ENCODE measurements around the gene MEGF6. TPM values are rescaled to one million over a fixed set of nuclear protein-coding genes. Genes with fewer than 3 reads are reported as not detected.

MEGF6 gene
- polyA plus RNA-seq, 3 donors: 6.4 to 8.1 (median 7.0) TPM

- DNase-seq (ENCODE audit: low read depth in 3 of 3, low spot score in 2 of 3): no peak
Measured at GRCh38 chr1:3497521-3497920, 113.8 kb downstream of the MEGF6 start.

- DNase-seq (ENCODE audit: low read depth in 3 of 3, low spot score in 2 of 3): no peak
Measured at GRCh38 chr1:3496916-3497315, 114.4 kb downstream of the MEGF6 start.

GRCh38 chr1:3495776-3496745 is 115.2 kb downstream of the MEGF6 start:
- no peak for DNase-seq (ENCODE audit: low read depth in 3 of 3, low spot score in 2 of 3)

DNA sequence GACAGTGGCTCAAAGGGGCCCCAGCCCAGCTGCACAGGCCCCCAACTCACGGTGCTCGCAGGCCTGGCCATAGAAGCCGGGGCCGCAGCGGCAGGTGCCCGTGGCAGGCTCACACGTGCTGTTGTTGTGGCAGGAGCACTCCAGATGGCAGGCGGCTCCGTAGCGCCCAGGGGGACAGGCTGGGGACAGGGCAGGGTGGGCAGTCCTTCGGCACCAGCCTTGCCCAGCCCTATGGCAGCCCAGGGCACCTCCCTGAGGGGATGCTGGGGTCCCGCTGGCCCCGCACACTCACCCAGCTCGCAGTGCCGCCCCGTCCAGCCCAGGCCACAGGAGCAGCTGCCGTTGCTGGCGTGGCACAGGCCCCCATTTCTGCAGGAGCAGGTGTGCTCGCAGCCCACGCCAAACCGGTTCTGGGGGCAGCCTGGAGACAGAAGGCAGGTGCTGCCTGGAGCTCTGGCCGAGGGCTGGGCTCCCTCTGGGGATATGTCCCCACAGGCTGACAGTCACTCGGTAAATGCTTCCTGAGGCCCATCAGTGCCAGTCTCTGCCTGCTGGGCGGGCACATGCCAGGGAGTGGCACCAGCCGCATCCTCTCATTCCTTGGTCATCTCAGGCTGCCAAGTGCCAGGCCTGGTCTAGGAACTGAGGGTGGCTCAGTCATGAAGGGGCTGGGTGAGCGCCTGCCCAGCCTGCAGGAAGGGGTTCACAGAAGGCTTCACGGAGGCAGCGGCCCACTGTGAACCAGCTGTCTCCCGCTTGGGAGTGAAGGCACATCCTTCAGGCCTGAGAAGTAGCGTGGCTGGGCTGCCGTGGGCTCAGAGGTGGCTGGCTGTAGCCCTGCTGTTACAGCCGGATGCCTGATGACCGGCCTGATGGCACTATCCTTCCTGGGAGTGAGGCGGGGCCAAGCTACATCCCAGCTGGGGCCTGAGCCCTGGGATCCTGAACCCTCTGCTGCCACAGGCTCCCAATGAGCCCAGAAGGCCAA is 116.7 kb downstream of the MEGF6 start:
- no peak for DNase-seq (ENCODE audit: low read depth in 3 of 3, low spot score in 2 of 3)

GRCh38 chr1:3492545-3493246 is 118.6 kb downstream of the MEGF6 start:
- DNase-seq (ENCODE audit: low read depth in 3 of 3, low spot score in 2 of 3): no peak

DNA sequence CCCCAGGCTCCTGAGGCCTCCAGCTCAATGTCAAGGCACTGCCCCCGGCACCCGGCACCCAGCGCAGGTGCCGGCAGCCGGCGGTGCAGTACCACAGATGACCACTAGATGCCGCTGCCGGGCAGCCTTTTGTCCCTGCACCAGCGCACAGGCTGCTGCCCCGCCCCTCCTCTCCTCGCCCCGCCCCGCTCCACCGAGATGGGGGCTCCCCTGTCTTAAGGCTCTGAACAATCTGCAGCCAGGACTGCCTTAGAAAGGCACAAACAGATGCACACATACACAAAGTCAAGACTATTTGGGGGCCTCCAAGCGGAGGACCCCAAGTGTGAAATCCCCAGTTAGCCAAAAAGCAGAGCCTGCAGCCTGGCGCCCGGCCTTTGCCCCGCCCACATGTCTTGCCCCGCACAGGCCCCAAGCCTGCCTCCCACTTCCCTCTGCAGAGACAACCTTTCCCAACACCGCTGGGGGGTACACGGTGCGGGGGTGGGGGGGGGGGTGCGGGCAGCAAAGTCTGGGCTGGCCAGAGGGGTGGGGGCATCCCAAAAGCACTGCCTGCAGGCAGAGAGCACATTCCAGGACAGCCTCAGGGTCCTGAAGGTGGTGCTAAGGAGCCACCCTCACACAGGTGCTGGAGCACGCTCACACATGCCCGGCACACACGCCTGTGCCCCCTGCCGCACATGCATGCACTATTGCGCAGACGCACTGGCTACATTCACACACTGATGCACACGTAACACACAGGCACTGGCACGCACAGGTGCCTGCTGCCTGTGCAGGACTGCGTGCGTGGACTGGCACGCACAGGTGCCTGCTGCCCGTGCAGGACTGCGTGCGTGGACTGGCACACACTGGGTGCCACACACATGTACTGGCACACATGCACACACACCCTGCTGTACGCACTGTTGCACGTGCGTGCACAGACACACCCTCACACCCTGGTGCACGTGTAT is 119.7 kb downstream of the MEGF6 start:
- DNase-seq (ENCODE audit: low read depth in 3 of 3, low spot score in 2 of 3): no peak

DNA sequence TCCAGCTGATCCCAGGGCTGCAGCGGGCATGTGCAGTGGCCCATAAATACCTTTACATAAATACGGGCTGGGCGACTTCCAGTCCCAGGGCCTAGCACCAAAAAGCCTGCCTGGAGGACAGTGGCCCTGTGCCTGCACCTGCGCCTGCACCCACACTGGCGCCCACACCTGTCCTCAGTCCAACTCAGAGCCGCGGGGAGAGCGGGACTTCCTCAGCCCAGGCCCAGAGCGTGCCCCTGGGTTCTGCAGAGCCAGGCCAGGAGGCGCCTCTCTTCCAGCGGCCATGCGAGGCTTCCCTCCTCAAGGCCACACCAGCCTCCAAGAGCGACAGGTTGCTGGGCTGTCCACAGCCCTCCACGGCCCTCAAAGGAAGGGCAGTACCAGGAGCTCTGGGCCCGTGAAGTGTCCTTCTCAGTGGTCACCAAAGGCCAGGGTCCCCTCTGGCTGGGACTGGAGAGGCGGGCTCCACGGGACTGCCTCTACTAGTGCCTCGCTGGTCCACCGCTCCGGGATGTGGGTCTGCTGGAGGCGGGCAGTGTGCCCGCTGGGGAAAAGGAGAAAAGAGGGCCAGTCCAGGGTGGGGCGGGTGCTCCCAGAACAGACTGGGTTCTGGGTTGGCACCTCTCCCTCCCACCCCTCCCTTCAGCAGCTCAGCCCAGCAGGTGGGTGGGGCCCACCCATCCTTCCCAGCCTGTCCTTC is 121.1 kb downstream of the MEGF6 start:
- DNase-seq (ENCODE audit: low read depth in 3 of 3, low spot score in 2 of 3): no peak

GRCh38 chr1:3488432-3488831 is 122.9 kb downstream of the MEGF6 start:
- no peak for DNase-seq (ENCODE audit: low read depth in 3 of 3, low spot score in 2 of 3)

DNA sequence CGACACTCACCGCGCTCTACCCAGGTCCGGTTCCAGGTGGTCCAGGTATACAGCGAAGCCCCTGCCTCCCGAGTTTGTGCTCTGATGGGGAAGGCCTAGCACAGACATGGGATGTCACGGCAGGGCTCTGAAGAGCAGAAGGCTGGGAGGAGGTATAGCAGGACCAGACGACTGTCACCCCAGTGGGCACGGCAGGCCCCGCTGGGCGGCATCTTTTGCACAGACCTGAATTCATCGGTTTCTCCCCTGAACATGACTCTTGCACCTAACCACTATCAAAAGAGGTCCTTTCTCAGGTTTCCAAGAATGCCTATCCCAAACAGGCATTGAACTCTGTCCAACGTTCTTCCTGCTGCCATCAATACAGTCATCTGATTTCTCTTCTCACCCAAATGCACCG is 126.3 kb downstream of the MEGF6 start:
- DNase-seq (ENCODE audit: low read depth in 3 of 3, low spot score in 2 of 3): no peak

DNA sequence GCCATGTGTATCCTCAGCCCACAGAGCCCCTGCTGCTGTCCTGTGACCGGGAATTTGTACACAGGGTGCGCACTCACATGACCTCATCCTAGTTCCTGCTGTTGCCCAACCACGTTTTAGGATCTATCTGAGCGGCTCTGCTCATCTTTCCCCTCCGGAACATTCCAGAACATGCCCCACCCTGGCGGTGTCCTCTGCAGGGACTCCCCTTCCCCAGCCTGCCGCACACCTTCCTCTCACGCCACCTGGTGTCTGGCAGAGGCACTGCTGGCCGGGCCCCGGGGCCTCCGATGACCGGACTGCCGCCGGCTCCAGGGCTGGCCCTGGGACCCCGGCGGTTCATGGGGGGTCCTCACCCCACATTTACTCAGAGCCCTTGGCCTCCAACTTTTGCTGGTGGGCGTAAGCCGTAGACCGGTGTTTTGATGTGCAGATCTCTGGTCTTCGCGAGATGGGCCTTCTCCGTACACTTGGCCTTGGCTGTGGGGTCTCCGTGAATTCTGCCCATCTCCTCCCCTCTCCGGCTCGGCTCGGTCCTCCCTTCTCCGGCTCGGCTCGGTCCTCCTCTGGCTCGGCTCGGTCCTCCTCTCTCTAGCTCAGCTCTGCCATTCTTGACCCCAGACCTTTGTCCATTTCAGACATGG is 127.4 kb downstream of the MEGF6 start:
- no peak for DNase-seq (ENCODE audit: low read depth in 3 of 3, low spot score in 2 of 3)

- DNase-seq (ENCODE audit: low read depth in 3 of 3, low spot score in 2 of 3): no peak
Measured at GRCh38 chr1:3483380-3483779, 127.9 kb downstream of the MEGF6 start.

DNA sequence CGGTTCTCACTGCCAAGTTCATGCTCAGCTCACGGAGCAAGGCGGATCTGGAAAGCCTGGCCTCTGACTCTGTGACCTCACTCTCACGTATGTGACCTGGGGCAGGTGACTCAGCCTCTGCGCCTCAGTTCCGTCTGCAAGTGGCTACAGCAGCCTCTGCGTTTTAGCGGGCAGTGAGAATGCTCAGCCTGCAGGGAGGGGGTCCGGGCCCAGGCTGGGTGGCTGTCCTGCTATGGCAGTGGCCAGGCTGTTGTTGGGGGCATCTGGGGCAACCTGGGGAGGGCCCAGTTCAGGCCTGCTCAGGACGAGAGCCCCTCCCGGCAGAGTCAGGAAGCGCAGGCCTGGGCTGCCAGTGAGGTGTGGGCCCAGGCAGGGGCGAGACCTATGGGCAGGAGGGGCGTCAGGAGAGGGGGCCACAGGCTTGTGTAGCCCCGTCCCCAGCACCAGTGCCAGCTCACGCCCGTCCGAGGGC is 128.9 kb downstream of the MEGF6 start:
- DNase-seq (ENCODE audit: low read depth in 3 of 3, low spot score in 2 of 3): no peak

GRCh38 chr1:3481836-3482375 is 129.4 kb downstream of the MEGF6 start:
- DNase-seq (ENCODE audit: low read depth in 3 of 3, low spot score in 2 of 3): no peak

GRCh38 chr1:3481046-3481445 is 130.3 kb downstream of the MEGF6 start:
- DNase-seq (ENCODE audit: low read depth in 3 of 3, low spot score in 2 of 3): no peak

GRCh38 chr1:3480369-3480719 is 131.0 kb downstream of the MEGF6 start:
- no peak for DNase-seq (ENCODE audit: low read depth in 3 of 3, low spot score in 2 of 3)

DNA sequence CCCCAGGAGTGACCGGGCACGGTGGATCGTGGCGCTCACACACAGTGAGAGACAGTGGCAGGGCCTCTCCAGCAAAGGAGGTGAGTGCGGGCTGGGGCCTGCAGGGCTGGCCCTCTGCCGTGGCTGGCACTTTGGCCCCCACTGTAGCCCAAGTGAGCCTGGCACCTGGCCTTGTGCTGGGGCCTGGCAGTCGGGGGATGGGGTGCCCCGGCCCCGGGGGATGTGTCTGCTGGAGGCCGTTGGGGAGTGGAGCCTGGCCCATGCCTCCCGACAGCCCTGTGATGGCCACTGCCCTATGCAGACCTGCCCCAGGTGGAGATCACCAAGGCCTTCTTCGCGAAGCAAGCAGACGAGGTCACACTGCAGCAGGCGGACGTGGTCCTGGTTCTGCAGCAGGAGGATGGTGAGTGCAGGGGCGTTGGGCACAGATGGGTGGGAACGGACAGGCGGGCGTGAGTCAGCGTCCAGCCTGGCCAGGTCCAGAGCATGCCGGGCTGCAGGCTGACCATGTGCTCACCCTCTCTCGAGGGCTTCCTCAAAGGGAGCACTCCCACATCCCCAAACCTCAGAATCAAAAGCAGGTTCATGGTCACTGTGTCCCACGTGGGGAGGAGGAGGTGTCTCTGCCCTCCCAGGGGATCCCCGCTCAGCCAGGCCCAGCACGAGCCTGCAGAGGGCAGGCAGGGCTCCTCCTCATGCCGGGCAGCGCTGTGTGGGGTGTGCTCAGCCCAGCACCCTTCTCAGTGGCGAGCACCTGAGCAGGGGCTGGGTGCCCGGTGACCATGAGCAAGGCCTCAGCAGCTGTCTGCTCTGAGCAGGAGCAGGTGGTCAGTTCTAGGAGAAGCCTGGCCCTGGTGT is 131.6 kb downstream of the MEGF6 start:
- DNase-seq (ENCODE audit: low read depth in 3 of 3, low spot score in 2 of 3): no peak

GRCh38 chr1:3478187-3478586 is 133.1 kb downstream of the MEGF6 start:
- DNase-seq (ENCODE audit: low read depth in 3 of 3, low spot score in 2 of 3): no peak
